ENCODE measurements around the gene OR2M3.
"Not testable (repeated sequence)": the region's sequence is repeated elsewhere in the genome, so short reads cannot be mapped to it uniquely, and the experiment has no call there.

OR2M3 gene, protein sequence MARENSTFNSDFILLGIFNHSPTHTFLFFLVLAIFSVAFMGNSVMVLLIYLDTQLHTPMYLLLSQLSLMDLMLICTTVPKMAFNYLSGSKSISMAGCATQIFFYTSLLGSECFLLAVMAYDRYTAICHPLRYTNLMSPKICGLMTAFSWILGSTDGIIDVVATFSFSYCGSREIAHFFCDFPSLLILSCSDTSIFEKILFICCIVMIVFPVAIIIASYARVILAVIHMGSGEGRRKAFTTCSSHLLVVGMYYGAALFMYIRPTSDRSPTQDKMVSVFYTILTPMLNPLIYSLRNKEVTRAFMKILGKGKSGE

DNA sequence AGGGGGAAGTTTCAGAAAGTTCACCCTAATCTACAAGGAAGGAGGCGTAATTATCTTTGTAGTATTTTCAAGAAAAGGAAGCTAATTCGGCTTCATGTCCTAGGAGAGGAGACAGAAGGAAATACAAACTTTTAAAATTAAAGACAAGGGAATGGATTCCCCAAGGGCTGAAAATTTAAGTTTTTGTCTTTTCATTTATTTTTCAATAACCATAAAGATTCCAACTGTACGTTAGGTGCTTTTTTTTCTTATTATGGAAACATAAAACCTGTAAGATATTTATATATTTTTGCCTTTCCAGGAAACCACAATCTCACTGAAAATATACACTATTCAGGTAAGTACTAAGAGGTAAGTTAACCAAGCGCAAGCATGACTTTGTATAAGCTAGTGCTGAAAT, at the start of gene OR2M3:
Gene OR2M3, plus strand, starts transcription at position 301 of the 400 bp plus-strand sequence. CDS start 5,803 bp downstream, outside the sequence.
- DNase-seq (ENCODE audit: low read depth, low spot score) = no peak

DNA sequence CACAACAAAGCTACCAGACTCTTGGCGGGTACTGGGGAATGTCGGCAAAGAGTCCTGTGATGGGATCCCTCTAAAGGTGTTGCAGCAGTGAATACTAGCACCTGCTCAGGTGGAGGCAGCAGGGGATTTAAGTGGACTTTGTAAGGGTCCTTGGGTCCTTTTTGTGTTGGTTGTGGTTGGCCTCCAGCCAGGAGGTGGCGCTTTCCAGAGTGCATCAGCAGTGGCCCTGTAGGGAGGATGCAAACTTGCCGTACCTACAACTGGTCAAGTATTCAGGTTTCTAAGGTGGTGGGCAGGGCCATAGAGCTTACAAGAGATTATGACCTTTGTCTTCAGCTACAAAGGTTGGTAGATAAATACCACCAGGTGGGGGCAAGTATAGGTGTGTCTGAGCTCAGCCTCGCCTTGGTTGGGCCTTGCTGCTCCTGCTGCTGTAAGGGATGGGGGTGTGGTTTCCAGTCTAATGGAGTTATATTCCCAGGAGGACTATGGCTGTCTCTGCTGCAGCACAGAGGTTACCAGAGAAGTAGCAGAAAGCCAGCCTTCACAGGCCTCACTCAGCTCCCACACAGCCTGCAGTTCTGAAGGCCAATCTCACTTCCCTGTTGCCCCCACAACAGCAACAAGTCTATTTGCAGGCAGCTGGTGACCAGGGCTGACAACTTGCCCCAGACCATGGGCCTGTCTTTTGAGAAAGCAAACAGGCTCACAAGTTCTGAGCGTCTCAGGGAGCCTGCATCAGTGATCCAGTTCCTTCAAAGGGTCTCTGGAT, 44.8 kb upstream of the OR2M3 start:
- no peak for DNase-seq (ENCODE audit: low read depth, low spot score)

DNA sequence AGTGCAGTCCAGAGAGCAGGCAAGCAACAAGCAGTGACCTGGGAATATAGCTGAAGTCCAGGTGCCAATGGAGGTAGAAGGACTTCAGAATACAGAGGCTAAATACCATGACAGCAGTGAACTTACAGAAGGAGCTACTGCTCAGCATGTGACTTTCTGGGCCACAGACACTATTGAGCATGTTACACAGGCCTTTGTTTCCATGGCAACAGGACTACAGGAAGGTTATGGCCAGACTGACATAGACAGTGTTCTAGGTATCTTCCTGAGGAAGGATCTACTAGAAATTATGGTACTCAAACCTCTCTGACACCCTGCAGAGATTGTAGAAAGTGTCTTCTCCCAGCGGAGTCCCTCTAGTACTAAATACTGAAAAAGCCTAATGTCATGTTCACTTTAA, 41.1 kb upstream of the OR2M3 start:
- DNase-seq (ENCODE audit: low read depth, low spot score) = no peak

DNA sequence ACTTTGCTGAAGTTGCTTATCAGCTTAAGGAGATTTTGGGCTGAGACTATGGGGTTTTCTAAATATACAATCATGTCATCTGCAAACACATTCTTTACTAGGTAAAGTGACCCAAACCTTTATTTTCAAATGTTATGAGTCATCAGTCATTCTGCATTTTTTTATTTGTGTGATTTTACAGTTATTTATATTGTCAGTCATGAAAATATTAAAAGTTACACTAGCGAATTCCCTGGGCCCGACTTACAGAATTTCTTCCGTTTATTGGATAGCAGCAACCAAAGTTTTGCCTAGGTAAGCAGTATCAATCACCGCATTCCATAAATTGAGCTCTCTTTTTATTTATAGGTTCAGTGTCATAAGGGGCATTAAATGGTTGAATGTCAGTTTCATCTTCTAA, 38.3 kb upstream of the OR2M3 start:
- DNase-seq (ENCODE audit: low read depth, low spot score) = no peak

DNA sequence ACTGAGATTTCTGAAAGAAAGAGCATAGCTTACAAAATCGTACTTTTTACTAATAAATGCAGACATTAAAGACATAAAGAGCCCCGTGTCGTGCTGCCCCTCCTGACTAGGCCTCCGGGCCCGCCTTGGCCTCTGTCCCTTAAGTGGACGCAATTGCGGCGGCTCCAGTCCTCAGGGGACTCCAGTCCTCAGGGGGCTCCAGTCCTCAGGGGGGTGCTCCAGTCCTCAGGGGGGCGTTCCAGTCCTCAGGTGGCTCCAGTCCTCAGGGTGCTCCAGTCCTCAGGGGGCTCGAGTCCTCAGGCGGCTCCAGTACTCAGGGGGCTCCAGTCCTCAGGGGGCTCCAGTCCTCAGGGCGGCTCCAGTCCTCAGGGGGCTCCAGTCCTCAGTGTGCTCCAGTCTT, 33.0 kb upstream of the OR2M3 start:
- no peak for DNase-seq (ENCODE audit: low read depth, low spot score)

DNA sequence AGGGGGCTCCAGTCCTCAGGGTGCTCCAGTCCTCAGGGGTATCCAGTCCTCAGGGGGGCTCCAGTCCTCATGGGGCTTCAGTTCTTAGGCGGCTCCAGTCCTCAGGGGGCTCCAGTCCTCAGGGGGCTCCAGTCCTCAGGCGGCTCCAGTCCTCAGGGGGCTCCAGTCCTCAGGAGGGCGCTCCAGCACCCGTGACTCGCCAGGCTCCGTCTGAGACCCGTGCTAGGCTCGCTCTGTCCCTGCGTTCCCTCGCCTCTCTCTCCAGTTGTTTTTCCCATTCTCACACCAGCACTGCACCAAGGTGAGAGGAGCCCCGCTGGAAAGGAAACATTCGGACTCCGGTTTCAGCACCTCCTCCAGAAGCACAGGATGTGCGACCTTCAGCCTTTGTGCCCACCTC, 31.9 kb upstream of the OR2M3 start:
- no peak for DNase-seq (ENCODE audit: low read depth, low spot score)

DNA sequence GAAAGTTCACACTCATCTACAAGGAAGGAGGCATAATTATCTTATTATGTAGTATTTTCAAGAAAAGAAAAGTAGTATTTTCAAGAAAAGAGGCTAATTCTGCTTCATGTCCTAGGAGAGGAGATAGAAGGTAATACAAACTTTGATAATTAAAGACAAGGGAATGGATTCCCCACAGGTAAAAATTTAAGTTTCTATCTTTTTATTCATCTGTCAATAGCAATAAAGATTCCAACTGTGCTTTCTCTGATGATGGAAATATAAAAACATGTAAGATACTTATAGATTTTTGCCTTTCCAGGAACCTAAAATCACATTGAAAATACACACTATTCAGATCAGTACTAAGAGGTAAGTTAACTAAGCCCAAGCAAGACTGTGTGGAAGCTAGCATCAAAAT, 22.5 kb upstream of the OR2M3 start, which contains the start of gene OR2M2:
Gene OR2M2, plus strand, starts transcription at position 301 of the 400 bp plus-strand sequence. CDS start 5,165 bp downstream, outside the sequence.
- no peak for DNase-seq (ENCODE audit: low read depth, low spot score)

DNA sequence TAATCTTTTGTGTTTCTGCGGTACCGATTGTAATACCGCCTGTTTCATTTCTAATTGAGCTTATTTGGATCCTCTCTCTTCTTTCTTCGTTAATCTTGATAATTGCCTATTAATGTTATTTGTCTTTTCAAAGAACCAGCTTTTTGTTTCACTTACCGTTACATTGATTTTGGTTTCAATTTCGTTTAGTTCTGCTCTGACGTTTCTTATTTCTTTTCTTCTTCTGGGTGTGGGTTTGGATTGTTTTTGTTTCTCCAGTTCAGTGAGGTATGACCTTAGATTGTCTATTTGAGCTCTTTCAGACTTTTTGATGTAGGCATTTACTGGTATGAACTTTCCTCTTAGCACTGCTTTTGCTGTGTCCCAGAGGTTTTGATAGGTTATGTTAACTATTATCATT, 13.1 kb upstream of the OR2M3 start:
- no peak for DNase-seq (ENCODE audit: low read depth, low spot score)

DNA sequence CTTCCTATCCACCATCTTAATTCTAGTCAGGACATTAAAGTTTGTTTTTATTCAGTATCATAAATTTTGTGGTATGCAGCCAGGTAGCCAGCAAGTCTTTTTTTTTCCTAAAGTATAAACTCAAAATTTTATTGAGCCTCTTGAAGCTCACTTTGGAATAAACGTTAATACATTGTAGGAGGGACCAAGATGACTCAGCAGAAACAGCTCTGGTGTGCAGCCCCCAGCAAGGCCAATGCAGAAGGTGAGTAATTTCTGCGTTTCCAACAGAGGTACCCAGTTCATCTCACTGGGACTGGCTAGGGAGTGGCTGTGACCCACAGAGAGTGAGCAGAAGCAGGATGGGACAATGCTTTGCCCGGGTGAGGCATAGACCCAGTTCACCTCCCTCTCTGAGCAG, 9.7 kb upstream of the OR2M3 start:
- DNase-seq (ENCODE audit: low read depth, low spot score) = no peak

DNA sequence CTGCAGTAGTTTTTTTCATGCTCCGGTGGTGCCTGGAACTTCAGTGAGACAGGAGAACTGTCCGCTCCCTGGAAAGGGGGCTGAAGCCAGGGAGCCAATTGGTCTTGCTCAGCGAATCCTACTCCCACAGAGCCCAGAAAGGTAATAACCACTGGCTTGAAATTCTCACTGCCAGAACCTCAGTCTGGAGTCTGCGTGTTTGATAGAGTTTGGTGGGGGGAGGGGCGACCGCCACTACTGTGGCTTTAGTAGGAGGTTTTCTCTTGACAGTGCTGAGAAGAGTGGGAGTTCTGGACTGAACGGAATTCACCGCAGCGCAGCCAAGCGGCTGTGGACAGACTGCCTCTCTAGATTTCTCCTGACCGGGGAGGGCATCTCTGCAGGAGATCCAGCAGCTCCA, 8.0 kb upstream of the OR2M3 start:
- no peak for DNase-seq (ENCODE audit: low read depth, low spot score)

DNA sequence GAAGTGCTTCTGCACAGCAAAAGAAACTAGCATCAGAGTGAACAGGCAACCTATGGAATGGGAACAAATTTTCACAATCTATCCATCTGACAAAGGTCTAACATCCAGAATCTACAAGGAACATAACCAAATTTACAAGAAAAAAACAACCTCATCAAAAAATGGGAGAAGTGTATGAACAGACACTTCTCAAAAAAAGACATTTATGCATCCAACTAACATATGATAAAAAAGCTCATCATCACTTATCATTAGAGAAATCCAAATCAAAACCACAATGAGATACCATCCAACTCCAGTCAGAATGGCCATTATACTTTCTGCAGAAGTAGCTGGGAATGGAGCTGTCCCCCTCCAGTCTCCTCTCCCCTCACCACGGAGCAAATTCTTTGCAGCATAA, 2.9 kb upstream of the OR2M3 start:
- no peak for DNase-seq (ENCODE audit: low read depth, low spot score)

DNA sequence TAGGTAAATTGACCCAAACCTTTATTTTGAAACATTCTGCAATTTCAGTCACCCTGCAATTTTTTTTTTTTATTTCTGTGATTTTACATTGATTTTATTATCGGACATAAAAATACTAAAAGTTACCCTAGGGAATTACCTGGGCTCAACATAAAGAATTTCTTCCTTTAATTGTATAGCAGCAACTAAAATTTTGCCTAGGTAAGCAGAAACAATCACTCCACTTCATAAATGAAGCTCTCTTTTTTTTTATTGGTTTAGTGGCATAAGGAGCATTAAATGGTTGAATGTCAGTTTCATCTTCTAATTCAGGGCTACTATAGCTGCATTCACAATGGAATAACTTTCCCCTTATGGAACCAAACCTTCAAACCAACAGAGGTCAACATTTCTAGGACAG, 18.8 kb downstream of the OR2M3 start:
- DNase-seq (ENCODE audit: low read depth, low spot score) = no peak

DNA sequence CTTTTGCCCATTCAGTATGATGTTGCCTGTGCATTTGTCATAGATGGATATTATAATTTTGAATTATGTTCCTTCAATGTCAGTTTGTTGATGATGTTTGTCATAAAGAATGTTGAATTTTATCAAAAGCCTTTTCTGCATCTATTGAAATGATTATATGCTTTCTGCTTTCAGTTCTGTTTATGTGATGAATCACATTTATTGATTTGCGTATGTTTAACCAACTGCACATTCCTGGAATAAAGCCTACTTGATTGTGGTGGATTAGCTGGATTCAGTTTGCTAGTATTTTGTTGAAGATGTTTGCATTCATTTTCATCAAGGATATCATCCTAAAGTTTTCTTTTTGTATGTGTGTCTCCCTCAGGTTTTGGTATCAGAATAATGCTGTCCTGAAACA, 28.5 kb downstream of the OR2M3 start:
- DNase-seq (ENCODE audit: low read depth, low spot score) = no peak

DNA sequence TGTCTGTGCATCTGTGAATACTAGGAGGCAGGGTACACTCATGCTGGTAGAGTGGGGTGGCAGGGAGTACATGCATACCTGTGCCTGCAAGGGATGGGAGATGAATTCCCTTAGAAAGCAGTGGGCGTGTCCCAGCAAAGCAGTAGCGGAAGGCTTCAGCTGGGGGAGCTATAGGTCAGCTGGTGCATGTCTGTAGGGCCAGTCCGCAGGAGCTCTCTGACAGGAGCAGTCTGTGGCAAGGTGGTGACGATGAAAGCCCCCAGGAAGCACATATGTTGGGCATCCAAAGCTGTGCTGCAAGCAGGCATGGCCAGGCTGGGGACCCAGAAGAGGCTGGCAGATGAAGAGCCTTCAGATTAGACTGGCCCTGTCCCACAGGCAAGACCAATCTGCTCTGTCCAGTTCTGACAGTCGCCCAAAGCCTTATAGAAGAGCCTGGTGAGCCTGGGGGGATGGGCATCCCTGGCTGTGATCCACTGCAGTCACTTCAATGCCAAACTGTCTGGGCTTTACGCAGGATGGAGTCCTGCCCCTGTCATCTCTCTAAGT, 32.4 kb downstream of the OR2M3 start:
- DNase-seq (ENCODE audit: low read depth, low spot score) = no peak

DNA sequence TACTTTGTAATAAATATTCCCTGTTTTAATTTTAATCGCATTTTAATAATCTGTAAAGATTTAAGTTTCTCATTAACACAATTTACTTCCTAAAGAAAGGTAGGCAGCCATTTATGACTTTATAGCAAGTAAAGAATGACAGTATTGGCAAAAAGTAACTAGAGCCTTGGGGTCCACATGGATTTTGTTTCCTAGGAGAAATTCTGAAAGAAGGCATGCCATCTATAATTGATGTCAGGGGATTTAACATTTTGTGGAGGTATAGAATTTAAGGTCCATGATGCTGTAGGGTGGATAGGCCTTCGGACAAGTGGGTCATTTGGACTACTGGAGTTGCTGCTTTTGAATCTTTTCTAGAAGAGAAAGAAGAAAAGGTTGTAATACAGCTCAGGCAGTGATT, 34.1 kb downstream of the OR2M3 start, which contains the start of gene OR2M4:
Gene OR2M4, plus strand, starts transcription at position 301 of the 400 bp plus-strand sequence. CDS start 7,512 bp downstream, outside the sequence.
- DNase-seq (ENCODE audit: low read depth, low spot score) = no peak

DNA sequence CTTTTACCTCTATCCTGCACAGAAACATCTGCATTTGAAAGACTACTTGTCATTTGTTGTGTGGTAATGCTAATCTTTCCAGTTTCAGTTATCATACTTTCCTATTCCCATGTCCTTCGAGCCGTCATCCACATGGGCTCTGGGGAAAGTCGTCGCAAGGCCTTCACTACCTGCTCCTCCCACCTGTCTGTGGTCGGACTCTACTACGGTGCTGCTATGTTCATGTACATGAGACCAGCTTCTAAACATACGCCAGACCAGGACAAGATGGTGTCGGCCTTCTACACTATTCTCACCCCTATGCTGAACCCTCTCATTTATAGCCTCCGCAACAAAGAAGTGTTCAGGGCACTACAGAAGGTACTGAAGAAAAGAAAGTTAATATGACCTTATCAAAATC, 42.4 kb downstream of the OR2M3 start:
- DNase-seq (ENCODE audit: low read depth, low spot score) = no peak

DNA sequence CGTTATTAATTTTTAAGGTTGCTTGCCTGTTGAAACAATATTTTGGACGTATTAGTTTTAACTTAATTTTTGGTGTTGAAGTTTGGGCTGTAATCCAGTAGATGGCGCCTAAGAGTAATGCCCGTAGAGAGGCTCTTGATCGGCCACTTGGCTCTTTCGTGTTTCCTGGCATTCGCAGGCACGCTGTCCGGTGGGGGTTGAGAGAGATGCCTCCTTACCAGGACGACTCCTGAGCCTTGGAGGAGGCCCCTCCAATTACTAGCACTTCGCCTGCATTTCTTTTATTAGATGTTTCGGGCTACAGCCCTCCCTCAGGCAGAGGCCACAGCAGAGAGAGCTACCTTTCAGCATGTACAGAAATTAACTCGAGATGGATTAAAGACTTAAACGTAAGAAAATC, 46.1 kb downstream of the OR2M3 start:
- no peak for DNase-seq (ENCODE audit: low read depth, low spot score)

DNA sequence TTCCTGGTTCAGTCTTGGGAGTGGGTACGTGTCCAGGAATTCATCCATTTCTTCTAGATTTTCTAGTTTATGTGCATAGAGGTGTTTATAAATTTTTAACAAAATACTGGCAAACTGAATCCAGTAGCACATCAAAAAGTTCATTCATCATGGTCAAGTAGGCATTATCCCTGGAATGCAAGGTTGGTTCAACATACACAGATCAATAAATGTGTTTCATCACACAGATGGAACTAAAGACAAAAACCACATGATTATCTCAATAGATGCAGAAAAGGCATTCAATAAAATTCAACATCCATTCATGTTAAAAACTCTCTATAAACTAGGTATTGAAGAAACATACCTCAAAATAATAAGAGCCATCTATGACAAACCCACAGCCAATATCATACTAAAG, 62.2 kb downstream of the OR2M3 start:
- DNase-seq (ENCODE audit: low read depth, low spot score) = not testable (repeated sequence)

All from smooth muscle cell of the brain vasculature (primary cell).